ENCODE results near the gene CAMK2N2. TPM values are rescaled to one million over a fixed set of nuclear protein-coding genes. Genes with fewer than 3 reads are reported as not detected.

Gene CAMK2N2
- polyA plus RNA-seq, 1 donor, result 0.72 TPM

- peaks cover 16% of the 10 kb centered on the region for H3K4me1 ChIP-seq (ENCODE audit: control insufficient read depth, insufficient read depth, low read length)
- H3K27ac ChIP-seq (ENCODE audit: low read length), result no peak overlapping the region
- no peak overlapping the region for H3K4me3 ChIP-seq (ENCODE audit: low read length)
- H3K27me3 ChIP-seq (ENCODE audit: control insufficient read depth, insufficient read depth, low read length), result peaks cover 37% of the 10 kb centered on the region
- peaks cover 6% of the 10 kb centered on the region for H3K36me3 ChIP-seq (ENCODE audit: control insufficient read depth, insufficient read depth, low read length)
- peaks cover 5% of the 10 kb centered on the region for H3K9me3 ChIP-seq (ENCODE audit: control insufficient read depth, low read depth, low read length)
- DNase-seq, result no peak
- 100% methylated on average over 2 of the region's 23 CpGs for whole genome bisulfite sequencing (ENCODE audit: insufficient coverage, low lambda C conversion rate)
These were observed 4.1 kb downstream of the CAMK2N2 start for GRCh38 chr3:184257083-184257915.

- H3K9me3 ChIP-seq (ENCODE audit: control insufficient read depth, low read depth, low read length), result peaks cover 3% of the 10 kb centered on the region
- no peak overlapping the region for H3K4me3 ChIP-seq (ENCODE audit: low read length)
- peaks cover 6% of the 10 kb centered on the region for H3K36me3 ChIP-seq (ENCODE audit: control insufficient read depth, insufficient read depth, low read length)
- WGBS (ENCODE audit: insufficient coverage, low lambda C conversion rate), result 100% methylated on average over 1 of the region's 3 CpGs
- no peak for DNase-seq
- H3K27ac ChIP-seq (ENCODE audit: low read length), result no peak overlapping the region
- H3K4me1 ChIP-seq (ENCODE audit: control insufficient read depth, insufficient read depth, low read length), result peaks cover 5% of the 10 kb centered on the region
- H3K27me3 ChIP-seq (ENCODE audit: control insufficient read depth, insufficient read depth, low read length), result peaks cover 21% of the 10 kb centered on the region
These were observed 5.9 kb downstream of the CAMK2N2 start for GRCh38 chr3:184255291-184256039.

GRCh38 chr3:184250167-184250828 lies 11.1 kb downstream of the CAMK2N2 start:
- H3K27ac ChIP-seq (ENCODE audit: low read length), result peak overlapping the region; percentile 50
- no peaks in the 10 kb centered on the region for H3K4me1 ChIP-seq (ENCODE audit: control insufficient read depth, insufficient read depth, low read length)
- peak overlapping the region; percentile 75 for H3K4me3 ChIP-seq (ENCODE audit: low read length)
- no peaks in the 10 kb centered on the region for H3K9me3 ChIP-seq (ENCODE audit: control insufficient read depth, low read depth, low read length)
- peaks cover 4% of the 10 kb centered on the region for H3K36me3 ChIP-seq (ENCODE audit: control insufficient read depth, insufficient read depth, low read length)
- H3K27me3 ChIP-seq (ENCODE audit: control insufficient read depth, insufficient read depth, low read length), result no peaks in the 10 kb centered on the region
- WGBS (ENCODE audit: insufficient coverage, low lambda C conversion rate), result 5% methylated on average over 2 of the region's 20 CpGs
- DNase-seq, result peak; percentile 81 to 82

DNA sequence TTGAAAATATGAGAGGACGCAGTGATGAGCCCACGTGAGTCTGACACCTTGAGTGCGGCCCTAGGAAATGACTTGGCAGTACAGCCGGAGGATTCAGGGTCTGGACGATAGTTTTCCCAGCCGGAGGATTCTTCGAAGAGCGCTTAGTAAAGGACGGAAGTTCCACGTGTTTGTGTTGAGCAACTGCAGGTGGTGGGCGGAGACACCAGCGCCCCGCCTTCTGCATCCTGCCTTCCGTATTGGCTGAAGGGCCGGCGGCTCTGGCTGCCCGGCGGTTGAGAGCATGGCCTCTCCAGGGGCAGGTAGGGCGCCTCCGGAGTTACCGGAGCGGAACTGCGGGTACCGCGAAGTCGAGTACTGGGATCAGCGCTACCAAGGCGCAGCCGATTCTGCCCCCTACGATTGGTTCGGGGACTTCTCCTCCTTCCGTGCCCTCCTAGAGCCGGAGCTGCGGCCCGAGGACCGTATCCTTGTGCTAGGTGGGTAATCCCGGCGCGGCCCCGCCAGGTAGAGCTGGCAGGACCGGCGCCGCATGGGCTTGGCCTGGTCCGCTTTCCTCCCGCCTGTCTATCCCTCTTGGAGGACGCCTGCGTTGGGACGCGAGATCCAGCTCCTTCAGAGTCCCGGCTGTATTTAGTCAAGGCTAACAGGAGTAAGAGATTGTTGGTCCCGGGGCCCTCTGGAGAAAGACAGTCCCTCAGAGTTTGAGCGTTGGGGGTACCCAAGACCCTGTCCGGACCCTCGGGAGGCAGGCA lies 11.8 kb downstream of the CAMK2N2 start, which contains the start of gene EEF1AKMT4:
TSS of gene EEF1AKMT4 (plus strand) at position 261 of the 755 bp plus-strand sequence. CDS start at position 284, 23 bp downstream.
- peak; percentile 97 to 98 for DNase-seq
- Histone ChIP-seq H3K27ac (ENCODE audit: low read length) (peak within 1 kb of the TSS; percentile 83), H3K4me3 (ENCODE audit: low read length) (peak within 1 kb of the TSS; percentile 75), H3K27me3 (ENCODE audit: control insufficient read depth, insufficient read depth, low read length) (no peaks in the 10 kb centered on the region), H3K9me3 (ENCODE audit: control insufficient read depth, low read depth, low read length) (no peaks in the 10 kb centered on the region), H3K4me1 (ENCODE audit: control insufficient read depth, insufficient read depth, low read length) (no peaks in the 10 kb centered on the region), H3K36me3 (ENCODE audit: control insufficient read depth, insufficient read depth, low read length) (peaks cover 11% of the 10 kb centered on the region)
- WGBS (ENCODE audit: insufficient coverage, low lambda C conversion rate), result no CpG with 5 or more reads among the region's 54 CpGs

DNA sequence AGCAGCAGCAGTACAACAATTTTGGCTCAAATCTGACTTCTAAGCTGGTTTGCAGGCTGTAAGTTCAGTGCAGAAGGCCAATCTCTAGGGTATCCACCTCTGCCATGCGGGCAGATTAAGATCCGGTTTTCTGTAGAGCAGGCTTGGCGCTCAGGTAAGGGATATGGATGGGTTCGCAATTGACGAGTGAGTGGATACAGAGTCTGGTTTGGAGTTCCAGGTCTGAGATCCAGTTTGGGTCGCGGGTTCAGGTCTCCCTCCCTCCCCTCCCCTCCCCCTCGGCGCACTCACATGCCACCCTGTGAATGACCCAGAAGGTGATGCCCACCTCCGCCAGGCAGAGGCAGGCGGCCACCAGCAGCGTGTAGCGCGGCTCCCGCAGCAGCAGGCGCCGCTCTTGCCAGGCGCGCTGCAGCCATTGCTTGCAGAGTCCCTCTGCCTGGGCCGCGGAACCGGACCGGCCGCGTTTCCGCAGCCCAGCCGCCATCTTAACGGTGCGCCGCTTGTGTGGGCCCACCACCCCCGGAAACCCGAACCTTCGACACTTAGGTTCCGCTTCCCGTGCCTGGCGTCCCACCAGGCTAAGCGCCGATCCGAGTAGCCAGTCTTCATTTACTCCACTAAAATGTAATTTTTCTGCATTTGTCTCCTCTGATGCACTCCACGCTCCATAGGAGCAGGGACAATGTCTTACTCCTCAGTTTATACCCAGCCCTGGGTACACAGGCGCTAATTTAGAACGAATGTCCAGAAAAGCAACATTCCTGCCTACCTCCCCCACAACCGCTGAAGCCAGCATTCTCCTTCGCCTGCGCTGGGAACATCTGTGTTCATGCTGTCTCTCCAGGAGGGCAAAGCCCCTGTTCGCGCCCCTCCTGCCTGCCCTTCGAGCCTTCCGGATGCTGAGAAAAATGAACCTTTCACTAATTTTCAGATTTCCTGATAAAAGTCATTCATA lies 12.6 kb downstream of the CAMK2N2 start, which contains the start of gene ALG3:
TSS of gene ALG3 (minus strand) at position 509 of the 958 bp plus-strand sequence. CDS start at position 487, 22 bp downstream.
- peaks cover 20% of the 10 kb centered on the region for H3K36me3 ChIP-seq (ENCODE audit: control insufficient read depth, insufficient read depth, low read length)
- H3K4me3 ChIP-seq (ENCODE audit: low read length), result peak within 1 kb of the TSS; percentile 75
- no CpG with 5 or more reads among the region's 49 CpGs for WGBS (ENCODE audit: insufficient coverage, low lambda C conversion rate)
- H3K4me1 ChIP-seq (ENCODE audit: control insufficient read depth, insufficient read depth, low read length), result no peaks in the 10 kb centered on the region
- H3K27ac ChIP-seq (ENCODE audit: low read length), result peak within 1 kb of the TSS; percentile 83
- DNase-seq, result peak; percentile 82 to 87
- H3K9me3 ChIP-seq (ENCODE audit: control insufficient read depth, low read depth, low read length), result no peaks in the 10 kb centered on the region
- no peaks in the 10 kb centered on the region for H3K27me3 ChIP-seq (ENCODE audit: control insufficient read depth, insufficient read depth, low read length)

DNA sequence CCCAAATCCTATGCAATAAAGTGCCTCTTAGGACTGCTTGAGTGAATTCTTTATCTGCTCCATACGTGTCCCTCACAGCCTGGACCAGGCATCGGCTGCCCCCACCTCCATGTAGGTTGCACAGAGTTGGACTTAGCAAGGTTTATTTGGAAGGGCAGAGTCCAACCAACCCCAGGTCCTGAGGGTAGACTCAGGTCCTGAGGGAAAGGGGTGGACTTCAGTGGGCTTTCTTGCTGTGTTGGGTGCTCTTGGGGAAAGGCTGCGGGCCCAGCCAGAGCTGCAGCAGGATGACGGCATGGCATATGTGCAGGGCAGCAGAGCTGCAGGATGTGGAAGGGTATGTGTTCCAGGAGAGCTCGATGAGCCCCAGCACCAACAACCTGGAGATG lies 19.1 kb downstream of the CAMK2N2 start:
- DNase-seq, result no peak
- no CpG with 5 or more reads among the region's 5 CpGs for WGBS (ENCODE audit: insufficient coverage, low lambda C conversion rate)
- Histone ChIP-seq H3K36me3 (ENCODE audit: control insufficient read depth, insufficient read depth, low read length) (peaks cover 36% of the 10 kb centered on the region), H3K4me1 (ENCODE audit: control insufficient read depth, insufficient read depth, low read length) (peaks cover 4% of the 10 kb centered on the region), H3K27me3 (ENCODE audit: control insufficient read depth, insufficient read depth, low read length) (no peaks in the 10 kb centered on the region), H3K9me3 (ENCODE audit: control insufficient read depth, low read depth, low read length) (no peaks in the 10 kb centered on the region), H3K4me3 (ENCODE audit: low read length) (no peak overlapping the region), H3K27ac (ENCODE audit: low read length) (no peak overlapping the region)

- peak overlapping the region; percentile 31 for H3K4me3 ChIP-seq (ENCODE audit: low read length)
- peak; percentile 63 to 77 for DNase-seq
- no peaks in the 10 kb centered on the region for H3K9me3 ChIP-seq (ENCODE audit: control insufficient read depth, low read depth, low read length)
- H3K27me3 ChIP-seq (ENCODE audit: control insufficient read depth, insufficient read depth, low read length), result peaks cover 4% of the 10 kb centered on the region
- peaks cover 4% of the 10 kb centered on the region for H3K4me1 ChIP-seq (ENCODE audit: control insufficient read depth, insufficient read depth, low read length)
- no CpG with 5 or more reads among the region's 46 CpGs for WGBS (ENCODE audit: insufficient coverage, low lambda C conversion rate)
- peaks cover 36% of the 10 kb centered on the region for H3K36me3 ChIP-seq (ENCODE audit: control insufficient read depth, insufficient read depth, low read length)
- H3K27ac ChIP-seq (ENCODE audit: low read length), result no peak overlapping the region
These were observed 19.7 kb downstream of the CAMK2N2 start for GRCh38 chr3:184241447-184242296.

- peaks cover 36% of the 10 kb centered on the region for H3K36me3 ChIP-seq (ENCODE audit: control insufficient read depth, insufficient read depth, low read length)
- no peak for DNase-seq
- H3K4me1 ChIP-seq (ENCODE audit: control insufficient read depth, insufficient read depth, low read length), result peaks cover 4% of the 10 kb centered on the region
- H3K9me3 ChIP-seq (ENCODE audit: control insufficient read depth, low read depth, low read length), result no peaks in the 10 kb centered on the region
- peaks cover 10% of the 10 kb centered on the region for H3K27me3 ChIP-seq (ENCODE audit: control insufficient read depth, insufficient read depth, low read length)
- peak overlapping the region; percentile 31 for H3K4me3 ChIP-seq (ENCODE audit: low read length)
- no peak overlapping the region for H3K27ac ChIP-seq (ENCODE audit: low read length)
- no CpG with 5 or more reads among the region's 17 CpGs for WGBS (ENCODE audit: insufficient coverage, low lambda C conversion rate)
These were observed 20.3 kb downstream of the CAMK2N2 start for GRCh38 chr3:184241141-184241446.
